HAP-1 (cell line): ENCODE data around the gene ODF4.
A peak's percentile ranks its signal among the peaks of the same experiment; 100 is the strongest.
"Not testable (repeated sequence)": the region's sequence is repeated elsewhere in the genome, so short reads cannot be mapped to it uniquely, and the experiment has no call there.

ENCODE experiments used
- DNase-seq, 2 experiments: peaks; one replicate each; pipeline ENCODE4 v3.0.0-alpha.2; 2016 to 2020; ENCODE audit warnings: low spot score in 2 of 2
- H3K27me3 ChIP-seq: fragments of 250-450 bp; sonication (Bioruptor Pico); 2 replicates; pipeline ENCODE4 v1.5.1; 2020; ENCODE audit warnings: low read depth, mild to moderate bottlenecking, moderate library complexity
- H3K36me3 ChIP-seq: fragments of 250-450 bp; sonication (Bioruptor Pico); replicated peaks from 2 replicates; pipeline ENCODE4 v1.5.1; 2020; ENCODE audit warnings: mild to moderate bottlenecking
- H3K4me1 ChIP-seq: fragments of 250-450 bp; sonication (Bioruptor Pico); 2 replicates; pipeline ENCODE4 v1.5.1; 2020; ENCODE audit warnings: mild to moderate bottlenecking
- H3K4me3 ChIP-seq: fragments of 250-450 bp; sonication (Bioruptor Pico); 2 replicates; pipeline ENCODE4 v1.5.1; 2020; ENCODE audit warnings: mild to moderate bottlenecking, moderate library complexity
- H3K9me3 ChIP-seq: fragments of 250-450 bp; sonication (Bioruptor Pico); 2 replicates; pipeline ENCODE4 v1.5.1; 2020; ENCODE audit warnings: mild to moderate bottlenecking, moderate library complexity
- in situ Hi-C: fragments of 300-500 bp; cut with MboI; formaldehyde crosslinking; loops from 3 replicates; pipeline ENCODE4 v1.14.3; 2020; ENCODE audit warnings: low sequenced_read_pairs, inconsistent platforms, mixed read lengths

ODF4 gene

GRCh38 chr17:8366231-8366630 lies 26.6 kb downstream of the ODF4 start:
- in situ Hi-C loops: no loop called here
- peaks cover 19% of the 10 kb centered on the region for H3K36me3 ChIP-seq
- no peaks in the 10 kb centered on the region for H3K9me3 ChIP-seq
- no peak overlapping the region for H3K4me3 ChIP-seq
- no peak for DNase-seq
- H3K4me1 ChIP-seq: no peaks in the 10 kb centered on the region
- no peaks in the 10 kb centered on the region for H3K27me3 ChIP-seq

- H3K27me3 ChIP-seq: no peaks in the 10 kb centered on the region
- DNase-seq: no peak
- H3K36me3 ChIP-seq: peaks cover 19% of the 10 kb centered on the region
- in situ Hi-C loops: no loop called here
- no peaks in the 10 kb centered on the region for H3K4me1 ChIP-seq
- no peaks in the 10 kb centered on the region for H3K9me3 ChIP-seq
- H3K4me3 ChIP-seq: no peak overlapping the region
Measured at GRCh38 chr17:8368193-8368592, 28.6 kb downstream of the ODF4 start.

- H3K4me3 ChIP-seq: no peak overlapping the region
- no peak for DNase-seq
- in situ Hi-C loops: no loop called here
- H3K27me3 ChIP-seq: no peaks in the 10 kb centered on the region
- peaks cover 19% of the 10 kb centered on the region for H3K36me3 ChIP-seq
- no peaks in the 10 kb centered on the region for H3K9me3 ChIP-seq
- H3K4me1 ChIP-seq: no peaks in the 10 kb centered on the region
Measured at GRCh38 chr17:8369944-8370343, 30.3 kb downstream of the ODF4 start.

- Histone ChIP-seq H3K4me3 (no peak overlapping the region), H3K36me3 (peaks cover 23% of the 10 kb centered on the region), H3K4me1 (peaks cover 1% of the 10 kb centered on the region; the same call in 1 of the 2 replicates), H3K9me3 (no peaks in the 10 kb centered on the region), H3K27me3 (no peaks in the 10 kb centered on the region)
- in situ Hi-C loops: no loop called here
- DNase-seq: no peak
Measured at GRCh38 chr17:8371786-8372185, 32.1 kb downstream of the ODF4 start.

GRCh38 chr17:8372422-8372821 lies 32.8 kb downstream of the ODF4 start:
- H3K4me3 ChIP-seq: no peak overlapping the region
- H3K27me3 ChIP-seq: no peaks in the 10 kb centered on the region

GRCh38 chr17:8373856-8374255 lies 34.2 kb downstream of the ODF4 start:
- H3K27me3 ChIP-seq, DNase-seq, H3K4me3 ChIP-seq, H3K9me3 ChIP-seq, H3K4me1 ChIP-seq, in situ Hi-C loops: not testable (repeated sequence)
- peaks cover 41% of the 10 kb centered on the region for H3K36me3 ChIP-seq

More at GRCh38 chr17:8372422-8372821, 32.8 kb downstream of the ODF4 start:
- no peak for DNase-seq
- no peaks in the 10 kb centered on the region for H3K9me3 ChIP-seq
- H3K4me1 ChIP-seq: peaks cover 5% of the 10 kb centered on the region; the same call in 1 of the 2 replicates
- in situ Hi-C loops: no loop called here
- peaks cover 29% of the 10 kb centered on the region for H3K36me3 ChIP-seq

GRCh38 chr17:8375738-8376259 lies 36.2 kb downstream of the ODF4 start:
- peak in 1 of 2 experiments; percentile 39 for DNase-seq
- H3K4me3 ChIP-seq: peak overlapping the region; percentile 48
- peaks cover 44% of the 10 kb centered on the region for H3K36me3 ChIP-seq
- H3K9me3 ChIP-seq: no peaks in the 10 kb centered on the region
- H3K27me3 ChIP-seq: no peaks in the 10 kb centered on the region
- peaks cover 10% of the 10 kb centered on the region for H3K4me1 ChIP-seq
- in situ Hi-C loops: no loop called here

GRCh38 chr17:8376271-8377067 lies 36.8 kb downstream of the ODF4 start, which contains the start of gene KRABD2:
Gene KRABD2, minus strand, starts transcription at chr17:8376704.
- Histone ChIP-seq H3K4me3 (peak within 1 kb of the TSS; percentile 48), H3K27me3 (no peaks in the 10 kb centered on the region), H3K4me1 (peaks cover 17% of the 10 kb centered on the region), H3K9me3 (no peaks in the 10 kb centered on the region), H3K36me3 (peaks cover 51% of the 10 kb centered on the region)
- in situ Hi-C loops: no loop called here
- DNase-seq: peak; percentile 89 to 98

GRCh38 chr17:8377422-8377821 lies 37.8 kb downstream of the ODF4 start:
- Histone ChIP-seq H3K27me3 (no peaks in the 10 kb centered on the region), H3K9me3 (no peaks in the 10 kb centered on the region), H3K4me1 (peaks cover 22% of the 10 kb centered on the region), H3K4me3 (no peak overlapping the region), H3K36me3 (peaks cover 60% of the 10 kb centered on the region)
- in situ Hi-C loops: no loop called here
- no peak for DNase-seq

GRCh38 chr17:8378117-8378516 lies 38.5 kb downstream of the ODF4 start:
- H3K27me3 ChIP-seq, DNase-seq, H3K4me3 ChIP-seq, in situ Hi-C loops, H3K9me3 ChIP-seq: not testable (repeated sequence)
- Histone ChIP-seq H3K4me1 (peaks cover 22% of the 10 kb centered on the region), H3K36me3 (peaks cover 63% of the 10 kb centered on the region)

GRCh38 chr17:8380049-8380448 lies 40.4 kb downstream of the ODF4 start:
- Histone ChIP-seq H3K4me3 (peak overlapping the region; percentile 85; the same call in 1 of the 2 replicates), H3K36me3 (peaks cover 61% of the 10 kb centered on the region), H3K9me3 (no peaks in the 10 kb centered on the region), H3K4me1 (peaks cover 27% of the 10 kb centered on the region), H3K27me3 (no peaks in the 10 kb centered on the region)
- in situ Hi-C loops: loop anchor here (10.0 kb wide), 1 partner anchor 365 kb away; the partner anchor contains the start of gene CCDC42
- no peak for DNase-seq

GRCh38 chr17:8382052-8382879 lies 42.6 kb downstream of the ODF4 start:
- H3K9me3 ChIP-seq: no peaks in the 10 kb centered on the region
- no peaks in the 10 kb centered on the region for H3K27me3 ChIP-seq
- peaks cover 22% of the 10 kb centered on the region for H3K4me1 ChIP-seq
- H3K36me3 ChIP-seq: peaks cover 54% of the 10 kb centered on the region
- DNase-seq: no peak
- in situ Hi-C loops: loop anchor here (10.0 kb wide), 1 partner anchor 363 kb away; the partner anchor contains the start of gene CCDC42
- H3K4me3 ChIP-seq: peak overlapping the region; percentile 85

GRCh38 chr17:8382880-8383142 lies 43.2 kb downstream of the ODF4 start:
- Histone ChIP-seq H3K36me3 (peaks cover 49% of the 10 kb centered on the region), H3K4me1 (peaks cover 22% of the 10 kb centered on the region), H3K4me3 (peak overlapping the region; percentile 85), H3K27me3 (no peaks in the 10 kb centered on the region), H3K9me3 (no peaks in the 10 kb centered on the region)
- no peak for DNase-seq
- in situ Hi-C loops: loop anchor here (10.0 kb wide), 1 partner anchor 362 kb away; the partner anchor contains the start of gene CCDC42
